ENCODE results near the gene NKD1. TPM values are rescaled to one million over a fixed set of nuclear protein-coding genes. Genes with fewer than 3 reads are reported as not detected.

NKD1 gene
- total and polyA plus RNA-seq, 2 donors from 2014 or later: 1.1 to 9.9 TPM

DNA sequence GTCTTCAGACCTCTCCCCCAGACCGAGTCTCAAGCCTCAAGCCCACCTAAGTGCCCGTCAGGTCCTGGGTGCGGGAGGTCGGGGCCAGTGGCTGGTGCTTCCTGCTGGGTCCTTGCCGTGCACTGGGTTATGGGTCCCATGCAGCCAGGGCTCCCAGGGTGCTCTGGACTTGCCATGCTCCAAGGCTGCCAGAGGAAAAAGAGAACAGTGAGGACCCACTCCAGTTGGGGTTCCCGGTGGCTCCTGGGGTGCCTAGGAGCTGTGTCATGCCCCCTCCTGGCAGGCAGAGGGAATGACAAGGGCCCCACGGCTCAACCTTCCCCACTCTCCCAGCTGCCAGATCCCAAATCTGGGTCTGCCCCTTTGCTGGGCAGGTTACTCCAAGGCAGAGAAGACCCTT lies 129.2 kb downstream of the NKD1 start:
- TF ChIP-seq CTCF (IDR thresholded peaks at IDR 0.05; ENCODE audit: borderline replicate concordance, extremely low read depth, insufficient read depth): no peak
- Histone ChIP-seq H3K9ac (ENCODE audit: low read length in 3 of 3) (no peak overlapping the region), H3K36me3 (ENCODE audit: control insufficient read depth in 2 of 3, insufficient read depth in 3 of 3, low read length in 3 of 3) (no peaks in the 10 kb centered on the region), H3K4me3 (ENCODE audit: low read length in 3 of 3) (no peak overlapping the region), H3K27me3 (ENCODE audit: control insufficient read depth, insufficient read depth, low read length) (no peaks in the 10 kb centered on the region), H3K27ac (ENCODE audit: low read depth in 2 of 2, low read length in 2 of 2) (no peak overlapping the region), H3K4me1 (ENCODE audit: control insufficient read depth in 2 of 3, insufficient read depth in 2 of 3, low read depth in 1 of 3, low read length in 3 of 3) (no peaks in the 10 kb centered on the region), H3K9me3 (ENCODE audit: control insufficient read depth in 2 of 3, insufficient read depth in 1 of 3, low read length in 3 of 3) (peaks cover 0 to 5% (median 3%) of the 10 kb centered on the region in 3 donors)
- no peak for FAIRE-seq
- no peak for DNase-seq
- intact Hi-C loops (cut with DNase I): no loop called here

GRCh38 chr16:50678531-50678930 lies 130.3 kb downstream of the NKD1 start:
- H3K4me1 ChIP-seq (ENCODE audit: control insufficient read depth in 2 of 3, insufficient read depth in 2 of 3, low read depth in 1 of 3, low read length in 3 of 3): no peaks in the 10 kb centered on the region
- no peak overlapping the region for H3K9ac ChIP-seq (ENCODE audit: low read length in 3 of 3)
- DNase-seq (no peak), FAIRE-seq (no peak)
- no peaks in the 10 kb centered on the region for H3K27me3 ChIP-seq (ENCODE audit: control insufficient read depth, insufficient read depth, low read length)
- H3K27ac ChIP-seq (ENCODE audit: low read depth in 2 of 2, low read length in 2 of 2): no peak overlapping the region
- intact Hi-C loops (cut with DNase I): no loop called here
- no peaks in the 10 kb centered on the region for H3K9me3 ChIP-seq (ENCODE audit: control insufficient read depth in 2 of 3, insufficient read depth in 1 of 3, low read length in 3 of 3)
- no peaks in the 10 kb centered on the region for H3K36me3 ChIP-seq (ENCODE audit: control insufficient read depth in 2 of 3, insufficient read depth in 3 of 3, low read length in 3 of 3)
- no peak overlapping the region for H3K4me3 ChIP-seq (ENCODE audit: low read length in 3 of 3)
- TF ChIP-seq CTCF (IDR thresholded peaks at IDR 0.05; ENCODE audit: borderline replicate concordance, extremely low read depth, insufficient read depth): no peak

- FAIRE-seq: no peak
- DNase-seq: peak in 1 of 5 donors; percentile 71
- H3K27me3 ChIP-seq (ENCODE audit: control insufficient read depth, insufficient read depth, low read length): no peaks in the 10 kb centered on the region
- no peak overlapping the region for H3K27ac ChIP-seq (ENCODE audit: low read depth in 2 of 2, low read length in 2 of 2)
- H3K36me3 ChIP-seq (ENCODE audit: control insufficient read depth in 2 of 3, insufficient read depth in 3 of 3, low read length in 3 of 3): no peaks in the 10 kb centered on the region
- H3K9ac ChIP-seq (ENCODE audit: low read length in 3 of 3): no peak overlapping the region
- H3K9me3 ChIP-seq (ENCODE audit: control insufficient read depth in 2 of 3, insufficient read depth in 1 of 3, low read length in 3 of 3): no peaks in the 10 kb centered on the region
- no peak overlapping the region for H3K4me3 ChIP-seq (ENCODE audit: low read length in 3 of 3)
- intact Hi-C loops (cut with DNase I): no loop called here
- no peak for TF ChIP-seq CTCF (IDR thresholded peaks at IDR 0.05; ENCODE audit: borderline replicate concordance, extremely low read depth, insufficient read depth)
- no peaks in the 10 kb centered on the region for H3K4me1 ChIP-seq (ENCODE audit: control insufficient read depth in 2 of 3, insufficient read depth in 2 of 3, low read depth in 1 of 3, low read length in 3 of 3)
Observed at GRCh38 chr16:50679266-50679665, 131.1 kb downstream of the NKD1 start.

Measured in kidney (tissue), 14 donors.